ENCODE results near the gene FNDC3B.

Gene FNDC3B

DNA sequence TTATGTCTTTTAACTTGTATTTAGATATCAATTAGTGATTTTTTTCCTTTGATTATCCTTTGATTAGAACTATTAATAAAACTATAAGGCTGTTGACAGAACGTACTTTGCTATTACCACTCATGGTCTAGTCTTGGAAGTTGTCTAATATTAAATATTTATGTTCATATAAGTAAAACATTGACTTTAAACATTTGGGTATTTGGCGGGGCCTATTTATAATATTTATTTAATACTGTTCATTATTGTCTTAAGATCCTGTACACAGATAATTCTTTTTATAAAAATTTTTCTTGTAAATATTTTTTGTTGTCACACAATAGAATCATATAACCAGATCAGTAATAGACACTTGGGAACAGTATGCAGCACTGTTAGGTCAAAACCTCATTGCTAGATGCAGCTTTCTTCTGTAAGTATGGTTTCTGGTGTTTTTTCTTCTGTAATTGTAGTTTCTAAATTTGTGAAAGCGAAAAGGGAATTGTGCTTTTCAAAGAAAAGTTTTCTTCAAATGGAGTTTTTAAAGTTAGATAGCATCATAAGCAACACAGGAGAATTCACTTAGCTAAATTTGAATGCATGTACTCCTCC lies 93.4 kb downstream of the FNDC3B start:
- no peak for DNase-seq (ENCODE audit: low spot score)
- peaks cover 0 to 47% of the 10 kb centered on the region in 2 donors for H3K36me3 ChIP-seq (replicated peaks in 1 of 2; ENCODE audit: control insufficient read depth in 2 of 2, insufficient read depth in 2 of 2, low read length in 2 of 2)
- H3K4me2 ChIP-seq (ENCODE audit: insufficient read depth, low read length, poor library complexity, severe bottlenecking), result no peak overlapping the region
- H2BK120ac ChIP-seq (ENCODE audit: low read depth, low read length), result no peak overlapping the region
- H2AFZ ChIP-seq (ENCODE audit: low read length), result no peak overlapping the region
- H3K4me1 ChIP-seq (ENCODE audit: control insufficient read depth in 2 of 2, insufficient read depth in 1 of 2, low read depth in 1 of 2, low read length in 2 of 2), result peaks cover 2 to 9% of the 10 kb centered on the region in 2 donors
- H3K27ac ChIP-seq (replicated peaks; ENCODE audit: low read length), result no peak overlapping the region
- H3K23ac ChIP-seq (ENCODE audit: low read depth, low read length, poor library complexity), result no peak overlapping the region
- H2BK5ac ChIP-seq (ENCODE audit: low read length), result no peak overlapping the region
- no peaks in the 10 kb centered on the region for H3K27me3 ChIP-seq (ENCODE audit: control insufficient read depth in 3 of 3, insufficient read depth in 3 of 3, low read depth in 1 of 3, low read length in 3 of 3)
- no peak overlapping the region for H4K8ac ChIP-seq (ENCODE audit: low read depth, low read length)
- no peak overlapping the region for H3K4ac ChIP-seq (ENCODE audit: low read length)
- no peaks in the 10 kb centered on the region for H3K79me1 ChIP-seq (ENCODE audit: low read depth, low read length)
- H2BK15ac ChIP-seq (ENCODE audit: low read length), result no peak overlapping the region
- no CpG with 5 or more reads among the region's 3 CpGs for WGBS, 2 donors (ENCODE audit: extremely low coverage in 2 of 2, insufficient read length in 2 of 2, insufficient replicate concordance in 1 of 2)
- no peak overlapping the region for H4K91ac ChIP-seq (ENCODE audit: low read depth, low read length, poor library complexity)
- H2AK5ac ChIP-seq (ENCODE audit: low read depth, low read length), result no peak overlapping the region
- no peak overlapping the region for H3K9ac ChIP-seq (ENCODE audit: low read depth, low read length, poor library complexity)
- H3K4me3 ChIP-seq (ENCODE audit: low read length in 2 of 2), result no peak overlapping the region
- no peak overlapping the region for H3K14ac ChIP-seq (ENCODE audit: low read length)
- no peak overlapping the region for H2BK12ac ChIP-seq (ENCODE audit: low read length)
- peaks cover 0 to 8% of the 10 kb centered on the region in 2 donors for H3K9me3 ChIP-seq (replicated peaks in 1 of 2; ENCODE audit: control insufficient read depth in 2 of 2, insufficient read depth in 1 of 2, low read depth in 1 of 2, low read length in 2 of 2)
- no peak overlapping the region for H3K18ac ChIP-seq (ENCODE audit: low read length)

DNA sequence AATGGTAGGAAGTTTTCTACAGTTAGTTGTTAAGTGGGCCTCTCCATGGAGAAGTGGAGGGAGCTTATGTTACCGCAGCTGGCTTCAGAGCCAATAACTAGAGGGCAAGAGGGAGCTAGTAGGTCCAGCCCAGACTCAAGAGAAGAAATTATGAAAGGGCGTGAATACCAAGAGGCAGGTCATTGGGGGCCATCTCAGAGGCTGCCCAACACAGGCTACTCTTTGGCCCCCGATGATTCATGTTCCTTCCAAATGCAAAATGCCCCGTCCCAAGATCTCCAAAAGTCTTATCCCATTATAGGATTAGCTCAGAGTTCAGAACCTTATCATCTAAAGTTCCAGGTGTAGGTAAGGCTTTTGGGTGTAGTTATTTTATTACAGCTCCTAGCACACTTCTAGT lies 94.5 kb downstream of the FNDC3B start:
- no peak overlapping the region for H4K8ac ChIP-seq (ENCODE audit: low read depth, low read length)
- no peak overlapping the region for H2BK15ac ChIP-seq (ENCODE audit: low read length)
- no peak overlapping the region for H3K4me3 ChIP-seq (ENCODE audit: low read length in 2 of 2)
- H3K14ac ChIP-seq (ENCODE audit: low read length), result no peak overlapping the region
- no peak overlapping the region for H3K27ac ChIP-seq (replicated peaks; ENCODE audit: low read length)
- H3K4me2 ChIP-seq (ENCODE audit: insufficient read depth, low read length, poor library complexity, severe bottlenecking), result no peak overlapping the region
- peaks cover 0 to 4% of the 10 kb centered on the region in 2 donors for H3K9me3 ChIP-seq (replicated peaks in 1 of 2; ENCODE audit: control insufficient read depth in 2 of 2, insufficient read depth in 1 of 2, low read depth in 1 of 2, low read length in 2 of 2)
- no peak overlapping the region for H2BK120ac ChIP-seq (ENCODE audit: low read depth, low read length)
- no peak overlapping the region for H2AFZ ChIP-seq (ENCODE audit: low read length)
- no peak overlapping the region for H2BK5ac ChIP-seq (ENCODE audit: low read length)
- no peak overlapping the region for H3K23ac ChIP-seq (ENCODE audit: low read depth, low read length, poor library complexity)
- no peak overlapping the region for H2AK5ac ChIP-seq (ENCODE audit: low read depth, low read length)
- no peak overlapping the region for H3K18ac ChIP-seq (ENCODE audit: low read length)
- no peaks in the 10 kb centered on the region for H3K79me1 ChIP-seq (ENCODE audit: low read depth, low read length)
- no peak overlapping the region for H3K9ac ChIP-seq (ENCODE audit: low read depth, low read length, poor library complexity)
- H3K4ac ChIP-seq (ENCODE audit: low read length), result no peak overlapping the region
- no peak for DNase-seq (ENCODE audit: low spot score)
- peaks cover 7 to 18% of the 10 kb centered on the region in 2 donors for H3K4me1 ChIP-seq (ENCODE audit: control insufficient read depth in 2 of 2, insufficient read depth in 1 of 2, low read depth in 1 of 2, low read length in 2 of 2)
- no peak overlapping the region for H2BK12ac ChIP-seq (ENCODE audit: low read length)
- WGBS, 2 donors (ENCODE audit: extremely low coverage in 2 of 2, insufficient read length in 2 of 2, insufficient replicate concordance in 1 of 2), result no CpG with 5 or more reads among the region's 4 CpGs
- no peak overlapping the region for H4K91ac ChIP-seq (ENCODE audit: low read depth, low read length, poor library complexity)
- H3K36me3 ChIP-seq (replicated peaks in 1 of 2; ENCODE audit: control insufficient read depth in 2 of 2, insufficient read depth in 2 of 2, low read length in 2 of 2), result peaks cover 0 to 42% of the 10 kb centered on the region in 2 donors
- H3K27me3 ChIP-seq (ENCODE audit: control insufficient read depth in 3 of 3, insufficient read depth in 3 of 3, low read depth in 1 of 3, low read length in 3 of 3), result no peaks in the 10 kb centered on the region

DNA sequence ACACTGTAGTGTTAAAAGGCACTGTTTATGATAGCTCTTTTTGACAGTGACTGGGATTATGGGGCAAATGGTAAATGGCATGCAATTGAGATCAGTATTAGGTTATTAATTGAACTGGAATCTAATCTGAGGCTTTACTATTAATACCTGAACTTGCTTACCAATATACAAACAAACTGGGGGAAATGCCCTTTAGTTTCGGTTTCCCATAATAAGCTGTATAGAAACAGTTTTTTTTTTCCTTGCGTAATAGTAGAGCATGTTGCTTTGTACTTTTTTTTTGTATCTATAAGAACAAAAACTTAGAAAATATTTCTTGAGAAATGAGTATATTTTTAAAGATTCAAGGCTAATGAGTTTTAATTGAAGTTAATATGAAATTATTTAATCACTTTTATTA lies 95.0 kb downstream of the FNDC3B start:
- H4K8ac ChIP-seq (ENCODE audit: low read depth, low read length), result no peak overlapping the region
- H3K4me2 ChIP-seq (ENCODE audit: insufficient read depth, low read length, poor library complexity, severe bottlenecking), result no peak overlapping the region
- H3K4ac ChIP-seq (ENCODE audit: low read length), result no peak overlapping the region
- H2BK120ac ChIP-seq (ENCODE audit: low read depth, low read length), result no peak overlapping the region
- WGBS, 2 donors (ENCODE audit: extremely low coverage in 2 of 2, insufficient read length in 2 of 2, insufficient replicate concordance in 1 of 2), result no CpG with 5 or more reads among the region's 2 CpGs
- no peak overlapping the region for H2BK12ac ChIP-seq (ENCODE audit: low read length)
- DNase-seq (ENCODE audit: low spot score), result no peak
- H3K9me3 ChIP-seq (replicated peaks in 1 of 2; ENCODE audit: control insufficient read depth in 2 of 2, insufficient read depth in 1 of 2, low read depth in 1 of 2, low read length in 2 of 2), result peaks cover 0 to 2% of the 10 kb centered on the region in 2 donors
- H3K79me1 ChIP-seq (ENCODE audit: low read depth, low read length), result no peaks in the 10 kb centered on the region
- H3K14ac ChIP-seq (ENCODE audit: low read length), result no peak overlapping the region
- no peak overlapping the region for H2AK5ac ChIP-seq (ENCODE audit: low read depth, low read length)
- H3K9ac ChIP-seq (ENCODE audit: low read depth, low read length, poor library complexity), result no peak overlapping the region
- no peak overlapping the region for H3K18ac ChIP-seq (ENCODE audit: low read length)
- H4K91ac ChIP-seq (ENCODE audit: low read depth, low read length, poor library complexity), result no peak overlapping the region
- H3K4me1 ChIP-seq (ENCODE audit: control insufficient read depth in 2 of 2, insufficient read depth in 1 of 2, low read depth in 1 of 2, low read length in 2 of 2), result peaks cover 10 to 23% of the 10 kb centered on the region in 2 donors
- H3K27ac ChIP-seq (replicated peaks; ENCODE audit: low read length), result no peak overlapping the region
- peaks cover 0 to 42% of the 10 kb centered on the region in 2 donors for H3K36me3 ChIP-seq (replicated peaks in 1 of 2; ENCODE audit: control insufficient read depth in 2 of 2, insufficient read depth in 2 of 2, low read length in 2 of 2)
- H2BK15ac ChIP-seq (ENCODE audit: low read length), result no peak overlapping the region
- no peak overlapping the region for H3K4me3 ChIP-seq (ENCODE audit: low read length in 2 of 2)
- H2AFZ ChIP-seq (ENCODE audit: low read length), result no peak overlapping the region
- no peak overlapping the region for H2BK5ac ChIP-seq (ENCODE audit: low read length)
- H3K23ac ChIP-seq (ENCODE audit: low read depth, low read length, poor library complexity), result no peak overlapping the region
- no peaks in the 10 kb centered on the region for H3K27me3 ChIP-seq (ENCODE audit: control insufficient read depth in 3 of 3, insufficient read depth in 3 of 3, low read depth in 1 of 3, low read length in 3 of 3)

DNA sequence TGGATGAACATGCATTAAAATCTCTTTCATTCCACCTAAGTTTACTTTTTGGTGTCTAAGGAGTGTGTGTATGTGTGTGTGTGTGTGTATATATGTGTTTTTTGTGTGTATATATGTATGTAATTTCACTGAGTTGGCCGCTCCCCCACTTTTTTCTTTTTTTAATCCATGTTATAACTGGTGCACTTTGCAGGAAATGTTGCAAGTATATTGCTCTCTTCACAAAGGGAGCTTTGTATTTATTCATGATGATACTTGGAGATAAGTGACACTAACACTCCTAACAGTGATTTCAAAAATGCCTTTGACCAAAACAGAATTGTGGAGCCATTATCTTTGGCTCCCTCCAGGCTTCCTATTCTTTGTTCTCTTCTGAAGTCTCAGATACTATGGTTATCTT lies 95.8 kb downstream of the FNDC3B start:
- H3K9ac ChIP-seq (ENCODE audit: low read depth, low read length, poor library complexity), result no peak overlapping the region
- H3K4me2 ChIP-seq (ENCODE audit: insufficient read depth, low read length, poor library complexity, severe bottlenecking), result no peak overlapping the region
- H3K4ac ChIP-seq (ENCODE audit: low read length), result no peak overlapping the region
- DNase-seq (ENCODE audit: low spot score), result no peak
- H2BK120ac ChIP-seq (ENCODE audit: low read depth, low read length), result no peak overlapping the region
- H3K9me3 ChIP-seq (replicated peaks in 1 of 2; ENCODE audit: control insufficient read depth in 2 of 2, insufficient read depth in 1 of 2, low read depth in 1 of 2, low read length in 2 of 2), result no peaks in the 10 kb centered on the region
- no peak overlapping the region for H4K8ac ChIP-seq (ENCODE audit: low read depth, low read length)
- no peaks in the 10 kb centered on the region for H3K27me3 ChIP-seq (ENCODE audit: control insufficient read depth in 3 of 3, insufficient read depth in 3 of 3, low read depth in 1 of 3, low read length in 3 of 3)
- no peak overlapping the region for H3K27ac ChIP-seq (replicated peaks; ENCODE audit: low read length)
- WGBS, 2 donors (ENCODE audit: extremely low coverage in 2 of 2, insufficient read length in 2 of 2, insufficient replicate concordance in 1 of 2), result no CpG with 5 or more reads among the region's 1 CpG
- no peak overlapping the region for H3K4me3 ChIP-seq (ENCODE audit: low read length in 2 of 2)
- no peak overlapping the region for H2BK15ac ChIP-seq (ENCODE audit: low read length)
- no peak overlapping the region for H3K23ac ChIP-seq (ENCODE audit: low read depth, low read length, poor library complexity)
- peaks cover 10 to 29% of the 10 kb centered on the region in 2 donors for H3K4me1 ChIP-seq (ENCODE audit: control insufficient read depth in 2 of 2, insufficient read depth in 1 of 2, low read depth in 1 of 2, low read length in 2 of 2)
- H2BK12ac ChIP-seq (ENCODE audit: low read length), result no peak overlapping the region
- H3K14ac ChIP-seq (ENCODE audit: low read length), result no peak overlapping the region
- H2AFZ ChIP-seq (ENCODE audit: low read length), result no peak overlapping the region
- H3K18ac ChIP-seq (ENCODE audit: low read length), result no peak overlapping the region
- no peaks in the 10 kb centered on the region for H3K79me1 ChIP-seq (ENCODE audit: low read depth, low read length)
- H4K91ac ChIP-seq (ENCODE audit: low read depth, low read length, poor library complexity), result no peak overlapping the region
- H2AK5ac ChIP-seq (ENCODE audit: low read depth, low read length), result no peak overlapping the region
- H2BK5ac ChIP-seq (ENCODE audit: low read length), result no peak overlapping the region
- peaks cover 0 to 42% of the 10 kb centered on the region in 2 donors for H3K36me3 ChIP-seq (replicated peaks in 1 of 2; ENCODE audit: control insufficient read depth in 2 of 2, insufficient read depth in 2 of 2, low read length in 2 of 2)
